Measurements from ENCODE around the gene NHSL2.

GRCh38 chrX:72038868-72039267, 128.2 kb downstream of the NHSL2 start:
- TF ChIP-seq CTCF (conservative IDR thresholded peaks at IDR 0.05) (no peak), EZH2 (IDR thresholded peaks at IDR 0.05; ENCODE audit: low read depth) (no peak)

Measured in PC-9 (cell line).